Spinal cord (tissue), 10 donors: ENCODE data around the gene UGT1A6. TPM values are rescaled to one million over a fixed set of nuclear protein-coding genes. Genes with fewer than 3 reads are reported as not detected.

Experiments used
- DNase-seq, 6 donors: peaks; one replicate each; pipeline versions ENCODE4 v3.0.0 to v3.0.0-alpha.2; 2013 to 2015; ENCODE audit warnings: low spot score in 6 of 6, low read depth in 4 of 6
- H3K27ac ChIP-seq: one replicate; pipeline ENCODE4 v1.5.1; 2013; ENCODE audit warnings: low read depth, low read length, control low read depth
- H3K27me3 ChIP-seq: one replicate; pipeline ENCODE4 v1.6.1; 2013; ENCODE audit warnings: low read length; ENCODE audit not compliant: control insufficient read depth, insufficient read depth
- H3K36me3 ChIP-seq: one replicate; pipeline ENCODE4 v1.6.1; 2013; ENCODE audit warnings: low read length; ENCODE audit not compliant: control insufficient read depth, insufficient read depth
- H3K4me1 ChIP-seq: one replicate; pipeline ENCODE4 v1.6.1; 2013; ENCODE audit warnings: low read length; ENCODE audit not compliant: control insufficient read depth, insufficient read depth
- H3K4me3 ChIP-seq: one replicate; pipeline ENCODE4 v1.5.1; 2013; ENCODE audit warnings: low read depth, low read length, control low read depth
- H3K9me3 ChIP-seq: one replicate; pipeline ENCODE4 v1.6.1; 2013; ENCODE audit warnings: low read length; ENCODE audit not compliant: control insufficient read depth, insufficient read depth
- WGBS: methylation state at CpG from one replicate; pipeline ENCODE4 v1.1.5; 2013; ENCODE audit warnings: missing lambda C conversion rate; ENCODE audit not compliant: insufficient coverage; 5-methylcytosine and 5-hydroxymethylcytosine counted together
- polyA plus RNA-seq, 2 donors: library from polyadenylated mRNA; unstranded; fragments of 120-200 nt; gene quantifications; one replicate each; pipeline ENCODE4 v1.2.1, GENCODE V29; 2013; ENCODE audit not compliant: insufficient read length in 2 of 2
- total RNA-seq, 2 donors: library from RNA; depleted of rRNA in 1 of 2; stranded (reverse); fragments of 120-200 nt in 1 of 2; fragments of >200 nt in 1 of 2; gene quantifications; one replicate each; pipeline versions ENCODE4 v1.2.3 to v1.2.4, GENCODE V29; 2013 to 2014
- donor health status: healthy.

UGT1A6 gene
- total and polyA plus RNA-seq, 4 donors = 0.20 TPM; not detected in 3

- Histone ChIP-seq H3K36me3 (no peaks in the 10 kb centered on the region), H3K4me3 (no peak overlapping the region), H3K4me1 (peaks cover 3% of the 10 kb centered on the region), H3K9me3 (no peaks in the 10 kb centered on the region), H3K27ac (no peak overlapping the region), H3K27me3 (no peaks in the 10 kb centered on the region)
- no peak for DNase-seq
- WGBS = 86% methylated on average over 1 of the region's 7 CpGs
These were observed 63.9 kb downstream of the UGT1A6 start for GRCh38 chr2:233756429-233757081.

GRCh38 chr2:233758141-233758540, 65.5 kb downstream of the UGT1A6 start:
- Histone ChIP-seq H3K4me1 (peaks cover 3% of the 10 kb centered on the region), H3K9me3 (no peaks in the 10 kb centered on the region), H3K4me3 (no peak overlapping the region), H3K27ac (no peak overlapping the region), H3K36me3 (no peaks in the 10 kb centered on the region), H3K27me3 (no peaks in the 10 kb centered on the region)
- no peak for DNase-seq

GRCh38 chr2:233758849-233759248, 66.2 kb downstream of the UGT1A6 start:
- H3K27me3 ChIP-seq = no peaks in the 10 kb centered on the region
- no peaks in the 10 kb centered on the region for H3K9me3 ChIP-seq
- H3K36me3 ChIP-seq = no peaks in the 10 kb centered on the region
- WGBS = 100% methylated on average over 1 of the region's 2 CpGs
- H3K4me3 ChIP-seq = no peak overlapping the region
- no peak for DNase-seq
- H3K27ac ChIP-seq = no peak overlapping the region
- peaks cover 3% of the 10 kb centered on the region for H3K4me1 ChIP-seq

- WGBS = 98% methylated on average over 4 of the region's 6 CpGs
- H3K36me3 ChIP-seq = no peaks in the 10 kb centered on the region
- H3K4me1 ChIP-seq = peaks cover 3% of the 10 kb centered on the region
- H3K4me3 ChIP-seq = no peak within 1 kb of the TSS
- no peak within 1 kb of the TSS for H3K27ac ChIP-seq
- H3K9me3 ChIP-seq = no peaks in the 10 kb centered on the region
- no peaks in the 10 kb centered on the region for H3K27me3 ChIP-seq
- DNase-seq = no peak
These were observed 67.4 kb downstream of the UGT1A6 start, which contains the start of gene UGT1A1 for GRCh38 chr2:233760043-233760442. Gene UGT1A1, plus strand, starts transcription at chr2:233760270. Its CDS starts 18 bp downstream, at chr2:233760288.

- Histone ChIP-seq H3K36me3 (no peaks in the 10 kb centered on the region), H3K4me3 (no peak overlapping the region), H3K27ac (no peak overlapping the region), H3K4me1 (peaks cover 3% of the 10 kb centered on the region), H3K27me3 (no peaks in the 10 kb centered on the region), H3K9me3 (no peaks in the 10 kb centered on the region)
- WGBS = 86% methylated on average over 1 of the region's 4 CpGs
- DNase-seq = no peak
These were observed 68.5 kb downstream of the UGT1A6 start for GRCh38 chr2:233761040-233761769.

GRCh38 chr2:233764264-233764663, 71.6 kb downstream of the UGT1A6 start:
- no peaks in the 10 kb centered on the region for H3K9me3 ChIP-seq
- DNase-seq = no peak
- H3K4me1 ChIP-seq = peaks cover 3% of the 10 kb centered on the region
- no peak overlapping the region for H3K27ac ChIP-seq
- H3K4me3 ChIP-seq = no peak overlapping the region
- H3K27me3 ChIP-seq = no peaks in the 10 kb centered on the region
- H3K36me3 ChIP-seq = no peaks in the 10 kb centered on the region
- WGBS = 88% methylated on average over 7 of the region's 7 CpGs

- 76% methylated on average over 3 of the region's 3 CpGs for WGBS
- no peaks in the 10 kb centered on the region for H3K27me3 ChIP-seq
- peaks cover 3% of the 10 kb centered on the region for H3K4me1 ChIP-seq
- H3K36me3 ChIP-seq = no peaks in the 10 kb centered on the region
- H3K9me3 ChIP-seq = no peaks in the 10 kb centered on the region
- no peak overlapping the region for H3K4me3 ChIP-seq
- DNase-seq = no peak
- no peak overlapping the region for H3K27ac ChIP-seq
These were observed 72.1 kb downstream of the UGT1A6 start for GRCh38 chr2:233764761-233765160.

- Histone ChIP-seq H3K36me3 (no peaks in the 10 kb centered on the region), H3K4me3 (no peak overlapping the region), H3K27me3 (no peaks in the 10 kb centered on the region), H3K4me1 (no peaks in the 10 kb centered on the region), H3K27ac (no peak overlapping the region), H3K9me3 (no peaks in the 10 kb centered on the region)
- 73% methylated on average over 3 of the region's 4 CpGs for WGBS
- no peak for DNase-seq
These were observed 73.7 kb downstream of the UGT1A6 start for GRCh38 chr2:233766416-233766815.

- no peak for DNase-seq
These were observed 75.4 kb downstream of the UGT1A6 start for GRCh38 chr2:233768076-233768475.

GRCh38 chr2:233769260-233769659, 76.6 kb downstream of the UGT1A6 start:
- no peaks in the 10 kb centered on the region for H3K36me3 ChIP-seq
- 96% methylated on average over 9 of the region's 9 CpGs for WGBS
- no peak overlapping the region for H3K27ac ChIP-seq
- no peaks in the 10 kb centered on the region for H3K9me3 ChIP-seq
- DNase-seq = no peak
- H3K27me3 ChIP-seq = no peaks in the 10 kb centered on the region
- H3K4me3 ChIP-seq = no peak overlapping the region
- H3K4me1 ChIP-seq = no peaks in the 10 kb centered on the region

More at GRCh38 chr2:233768076-233768475, 75.4 kb downstream of the UGT1A6 start:
- Histone ChIP-seq H3K36me3 (no peaks in the 10 kb centered on the region), H3K27me3 (no peaks in the 10 kb centered on the region), H3K27ac (no peak overlapping the region), H3K4me1 (no peaks in the 10 kb centered on the region), H3K4me3 (no peak overlapping the region), H3K9me3 (no peaks in the 10 kb centered on the region)
- WGBS = 31% methylated on average over 4 of the region's 4 CpGs
